ENCODE results near the gene PAXX.

GRCh38 chr9:137008312-137008711 lies 16.1 kb downstream of the PAXX start:
- TF ChIP-seq CTCF (IDR thresholded peaks at IDR 0.05; ENCODE audit: low read length) (no peak), EZH2 (IDR thresholded peaks at IDR 0.05; ENCODE audit: borderline replicate concordance, low read length) (no peak)

Measured in OCI-LY1 (cell line).